ENCODE results near the gene MYPOP. TPM values are rescaled to one million over a fixed set of nuclear protein-coding genes. Genes with fewer than 3 reads are reported as not detected.

MYPOP gene
- total and polyA plus RNA-seq, 4 donors: 0.70 to 3.0 (median 1.3) TPM

- Histone ChIP-seq H3K27me3 (ENCODE audit: control insufficient read depth in 4 of 4, insufficient read depth in 4 of 4, low read length in 3 of 4) (peaks cover 0 to 3% (median 1%) of the 10 kb centered on the region in 4 donors), H3K27ac (ENCODE audit: low read depth in 1 of 2, low read length in 2 of 2) (no peak overlapping the region), H3K4me3 (ENCODE audit: low read depth in 1 of 3, low read length in 3 of 3) (no peak overlapping the region), H3K9ac (ENCODE audit: low read depth in 1 of 2, low read length in 2 of 2) (no peak overlapping the region), H3K36me3 (ENCODE audit: control insufficient read depth in 4 of 4, insufficient read depth in 3 of 4, low read depth in 1 of 4, low read length in 3 of 4) (no peaks in the 10 kb centered on the region), H3K4me1 (ENCODE audit: control insufficient read depth in 4 of 4, insufficient read depth in 4 of 4, low read length in 3 of 4) (peaks cover 0 to 2% (median under 1%) of the 10 kb centered on the region in 4 donors), H3K9me3 (ENCODE audit: control insufficient read depth in 4 of 4, low read length in 3 of 4) (no peaks in the 10 kb centered on the region)
- TF ChIP-seq GABPA (IDR thresholded peaks at IDR 0.05 in 1 of 2, conservative IDR thresholded peaks at IDR 0.05 in 1 of 2): peak; percentile 43 to 48
- no peak for TF ChIP-seq RAD21 (IDR thresholded peaks at IDR 0.05)
- no peak for DNase-seq (ENCODE audit: low spot score)
- WGBS: 73% methylated on average over 3 of the region's 3 CpGs
These were observed 36.4 kb upstream of the MYPOP start for GRCh38 chr19:45938733-45939319.

GRCh38 chr19:45935267-45935666, 32.9 kb upstream of the MYPOP start:
- 64% methylated on average over 19 of the region's 19 CpGs for WGBS

GRCh38 chr19:45934551-45935230, 32.3 kb upstream of the MYPOP start:
- Histone ChIP-seq H3K9me3 (ENCODE audit: control insufficient read depth in 4 of 4, low read length in 3 of 4) (no peaks in the 10 kb centered on the region), H3K36me3 (ENCODE audit: control insufficient read depth in 4 of 4, insufficient read depth in 3 of 4, low read depth in 1 of 4, low read length in 3 of 4) (no peaks in the 10 kb centered on the region), H3K4me1 (ENCODE audit: control insufficient read depth in 4 of 4, insufficient read depth in 4 of 4, low read length in 3 of 4) (no peaks in the 10 kb centered on the region), H3K27me3 (ENCODE audit: control insufficient read depth in 4 of 4, insufficient read depth in 4 of 4, low read length in 3 of 4) (peaks cover 0 to 3% (median 1%) of the 10 kb centered on the region in 4 donors), H3K27ac (ENCODE audit: low read depth in 1 of 2, low read length in 2 of 2) (no peak overlapping the region), H3K4me3 (ENCODE audit: low read depth in 1 of 3, low read length in 3 of 3) (no peak overlapping the region), H3K9ac (ENCODE audit: low read depth in 1 of 2, low read length in 2 of 2) (no peak overlapping the region)
- 30% methylated on average over 19 of the region's 19 CpGs for WGBS
- no peak for DNase-seq (ENCODE audit: low spot score)
- TF ChIP-seq HNF4G (IDR thresholded peaks at IDR 0.05) (no peak), TAF1 (conservative IDR thresholded peaks at IDR 0.05) (no peak), RAD21 (IDR thresholded peaks at IDR 0.05) (no peak), JUND (IDR thresholded peaks at IDR 0.05) (no peak), RXRA (IDR thresholded peaks at IDR 0.05) (no peak), GABPA (IDR thresholded peaks at IDR 0.05 in 1 of 2, conservative IDR thresholded peaks at IDR 0.05 in 1 of 2) (no peak), HNF4A (conservative IDR thresholded peaks at IDR 0.05) (no peak), EGR1 (IDR thresholded peaks at IDR 0.05; ENCODE audit: low read depth in 2 of 2) (no peak), YY1 (IDR thresholded peaks at IDR 0.05) (no peak), SP1 (IDR thresholded peaks at IDR 0.05) (no peak)
- TF ChIP-seq, protein P1, sequence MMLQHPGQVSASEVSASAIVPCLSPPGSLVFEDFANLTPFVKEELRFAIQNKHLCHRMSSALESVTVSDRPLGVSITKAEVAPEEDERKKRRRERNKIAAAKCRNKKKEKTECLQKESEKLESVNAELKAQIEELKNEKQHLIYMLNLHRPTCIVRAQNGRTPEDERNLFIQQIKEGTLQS (IDR thresholded peaks at IDR 0.05): no peak

More at GRCh38 chr19:45935267-45935666, 32.9 kb upstream of the MYPOP start:
- H3K9ac ChIP-seq (ENCODE audit: low read depth in 1 of 2, low read length in 2 of 2): no peak overlapping the region
- no peaks in the 10 kb centered on the region for H3K36me3 ChIP-seq (ENCODE audit: control insufficient read depth in 4 of 4, insufficient read depth in 3 of 4, low read depth in 1 of 4, low read length in 3 of 4)
- H3K27me3 ChIP-seq (ENCODE audit: control insufficient read depth in 4 of 4, insufficient read depth in 4 of 4, low read length in 3 of 4): peaks cover 0 to 3% (median 1%) of the 10 kb centered on the region in 4 donors
- DNase-seq (ENCODE audit: low spot score): no peak
- no peaks in the 10 kb centered on the region for H3K9me3 ChIP-seq (ENCODE audit: control insufficient read depth in 4 of 4, low read length in 3 of 4)
- H3K4me1 ChIP-seq (ENCODE audit: control insufficient read depth in 4 of 4, insufficient read depth in 4 of 4, low read length in 3 of 4): no peaks in the 10 kb centered on the region
- H3K4me3 ChIP-seq (ENCODE audit: low read depth in 1 of 3, low read length in 3 of 3): no peak overlapping the region
- H3K27ac ChIP-seq (ENCODE audit: low read depth in 1 of 2, low read length in 2 of 2): no peak overlapping the region
- TF ChIP-seq FOXA2 (IDR thresholded peaks at IDR 0.05): no peak
- TF ChIP-seq TAF1 (conservative IDR thresholded peaks at IDR 0.05): no peak
- no peak for TF ChIP-seq SP1 (IDR thresholded peaks at IDR 0.05)
- no peak for TF ChIP-seq RAD21 (IDR thresholded peaks at IDR 0.05)
- TF ChIP-seq NR2F2 (IDR thresholded peaks at IDR 0.05): no peak
- TF ChIP-seq YY1 (IDR thresholded peaks at IDR 0.05): no peak
- no peak for TF ChIP-seq HNF4A (conservative IDR thresholded peaks at IDR 0.05)

- no peak overlapping the region for H3K27ac ChIP-seq (ENCODE audit: low read depth in 1 of 2, low read length in 2 of 2)
- no peak for DNase-seq (ENCODE audit: low spot score)
- TF ChIP-seq RXRA (IDR thresholded peaks at IDR 0.05) (no peak), SP1 (IDR thresholded peaks at IDR 0.05) (no peak), FOXA2 (IDR thresholded peaks at IDR 0.05) (no peak), FOXA1 (IDR thresholded peaks at IDR 0.05) (no peak), RAD21 (IDR thresholded peaks at IDR 0.05) (no peak), ZBTB33 (IDR thresholded peaks at IDR 0.05) (no peak), YY1 (IDR thresholded peaks at IDR 0.05) (no peak), EGR1 (IDR thresholded peaks at IDR 0.05; ENCODE audit: low read depth in 2 of 2) (no peak)
- TF ChIP-seq, protein P1 (IDR thresholded peaks at IDR 0.05): no peak
- TF ChIP-seq, protein P2, sequence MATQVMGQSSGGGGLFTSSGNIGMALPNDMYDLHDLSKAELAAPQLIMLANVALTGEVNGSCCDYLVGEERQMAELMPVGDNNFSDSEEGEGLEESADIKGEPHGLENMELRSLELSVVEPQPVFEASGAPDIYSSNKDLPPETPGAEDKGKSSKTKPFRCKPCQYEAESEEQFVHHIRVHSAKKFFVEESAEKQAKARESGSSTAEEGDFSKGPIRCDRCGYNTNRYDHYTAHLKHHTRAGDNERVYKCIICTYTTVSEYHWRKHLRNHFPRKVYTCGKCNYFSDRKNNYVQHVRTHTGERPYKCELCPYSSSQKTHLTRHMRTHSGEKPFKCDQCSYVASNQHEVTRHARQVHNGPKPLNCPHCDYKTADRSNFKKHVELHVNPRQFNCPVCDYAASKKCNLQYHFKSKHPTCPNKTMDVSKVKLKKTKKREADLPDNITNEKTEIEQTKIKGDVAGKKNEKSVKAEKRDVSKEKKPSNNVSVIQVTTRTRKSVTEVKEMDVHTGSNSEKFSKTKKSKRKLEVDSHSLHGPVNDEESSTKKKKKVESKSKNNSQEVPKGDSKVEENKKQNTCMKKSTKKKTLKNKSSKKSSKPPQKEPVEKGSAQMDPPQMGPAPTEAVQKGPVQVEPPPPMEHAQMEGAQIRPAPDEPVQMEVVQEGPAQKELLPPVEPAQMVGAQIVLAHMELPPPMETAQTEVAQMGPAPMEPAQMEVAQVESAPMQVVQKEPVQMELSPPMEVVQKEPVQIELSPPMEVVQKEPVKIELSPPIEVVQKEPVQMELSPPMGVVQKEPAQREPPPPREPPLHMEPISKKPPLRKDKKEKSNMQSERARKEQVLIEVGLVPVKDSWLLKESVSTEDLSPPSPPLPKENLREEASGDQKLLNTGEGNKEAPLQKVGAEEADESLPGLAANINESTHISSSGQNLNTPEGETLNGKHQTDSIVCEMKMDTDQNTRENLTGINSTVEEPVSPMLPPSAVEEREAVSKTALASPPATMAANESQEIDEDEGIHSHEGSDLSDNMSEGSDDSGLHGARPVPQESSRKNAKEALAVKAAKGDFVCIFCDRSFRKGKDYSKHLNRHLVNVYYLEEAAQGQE (IDR thresholded peaks at IDR 0.05): no peak
These were observed 31.3 kb upstream of the MYPOP start for GRCh38 chr19:45933759-45934158.

More at GRCh38 chr19:45933759-45934158, 31.3 kb upstream of the MYPOP start:
- Histone ChIP-seq H3K9me3 (ENCODE audit: control insufficient read depth in 4 of 4, low read length in 3 of 4) (no peaks in the 10 kb centered on the region), H3K27me3 (ENCODE audit: control insufficient read depth in 4 of 4, insufficient read depth in 4 of 4, low read length in 3 of 4) (peaks cover 0 to 3% (median 1%) of the 10 kb centered on the region in 4 donors), H3K4me3 (ENCODE audit: low read depth in 1 of 3, low read length in 3 of 3) (no peak overlapping the region), H3K4me1 (ENCODE audit: control insufficient read depth in 4 of 4, insufficient read depth in 4 of 4, low read length in 3 of 4) (no peaks in the 10 kb centered on the region), H3K9ac (ENCODE audit: low read depth in 1 of 2, low read length in 2 of 2) (no peak overlapping the region), H3K36me3 (ENCODE audit: control insufficient read depth in 4 of 4, insufficient read depth in 3 of 4, low read depth in 1 of 4, low read length in 3 of 4) (no peaks in the 10 kb centered on the region)
- WGBS: 67% methylated on average over 9 of the region's 9 CpGs
